Esophagus squamous epithelium (tissue), 5 donors: Measurements from ENCODE around the gene LRCH4. TPM values are rescaled to one million over a fixed set of nuclear protein-coding genes. Genes with fewer than 3 reads are reported as not detected.
"Not testable (repeated sequence)": the region's sequence is repeated elsewhere in the genome, so short reads cannot be mapped to it uniquely, and the experiment has no call there.

ENCODE experiments used
- DNase-seq: peaks from one replicate; lab custom pipeline; 2025; lab: John Stamatoyannopoulos, UW
- H3K27ac ChIP-seq, 4 donors: fragments of 200-600 bp; sonication (generic); one replicate each; pipeline ENCODE4 v1.5.1; 2016 to 2019; ENCODE audit warnings: mild to moderate bottlenecking in 1 of 4
- H3K27me3 ChIP-seq, 4 donors: fragments of 200-600 bp; sonication (generic); 1 replicate in 3 of 4; 2 replicates in 1 of 4; pipeline versions ENCODE4 v1.5.1 to v1.6.0; 2017 to 2021; ENCODE audit warnings: antibody characterized with exemption in 1 of 4
- H3K36me3 ChIP-seq, 3 donors: fragments of 200-600 bp; sonication (generic); one replicate each; pipeline ENCODE4 v1.5.1; 2016 to 2019
- H3K4me1 ChIP-seq, 3 donors: fragments of 200-600 bp; sonication (generic); one replicate each; pipeline ENCODE4 v1.5.1; 2017 to 2019
- H3K4me3 ChIP-seq, 4 donors: fragments of 200-600 bp; sonication (generic); 1 replicate in 3 of 4; 2 replicates in 1 of 4; pipeline ENCODE4 v1.5.1; 2016 to 2019; ENCODE audit warnings: mild to moderate bottlenecking in 2 of 4, moderate library complexity in 1 of 4
- H3K9me3 ChIP-seq, 3 donors: fragments of 200-600 bp; sonication (generic); one replicate each; pipeline ENCODE4 v1.5.1; 2016 to 2019
- POLR2A ChIP-seq, 4 donors: fragments of 450-650 bp; IDR thresholded peaks; one replicate each; pipeline ENCODE4 v1.6.1; 2017; ENCODE audit warnings: antibody characterized with exemption in 4 of 4, mild to moderate bottlenecking in 4 of 4, moderate library complexity in 3 of 4
- WGBS, 2 donors: methylation state at CpG; one replicate each; pipeline ENCODE4 v1.1.5; 2018; 5-methylcytosine and 5-hydroxymethylcytosine counted together
- intact Hi-C: fragments of 100-400 bp; cut with DNase I; formaldehyde crosslinking; loops from one replicate; pipeline ENCODE4 v1.15.0; 2022
- total RNA-seq, 4 donors: library from RNA; depleted of rRNA; stranded (reverse); fragments of >200 nt; gene quantifications; one replicate each; pipeline ENCODE4 v1.1.0, GENCODE V29; 2016
- TF ChIP-seq, protein P1 (sequence below), 6 experiments: fragments of 450-650 bp in 4 of 6; fragments of 200-600 bp in 2 of 6; sonication (generic) in 2 of 6; IDR thresholded peaks; one replicate each; pipeline ENCODE4 v1.5.1; 2016 to 2019; ENCODE audit warnings: antibody characterized with exemption in 6 of 6, mild to moderate bottlenecking in 4 of 6, moderate library complexity in 4 of 6
- donor health status: DM: yes; HTN: yes; CAD: no.

LRCH4 gene
- total RNA-seq, 4 donors from 2014 or later: 50.1 to 84.0 (median 70.4) TPM

DNA sequence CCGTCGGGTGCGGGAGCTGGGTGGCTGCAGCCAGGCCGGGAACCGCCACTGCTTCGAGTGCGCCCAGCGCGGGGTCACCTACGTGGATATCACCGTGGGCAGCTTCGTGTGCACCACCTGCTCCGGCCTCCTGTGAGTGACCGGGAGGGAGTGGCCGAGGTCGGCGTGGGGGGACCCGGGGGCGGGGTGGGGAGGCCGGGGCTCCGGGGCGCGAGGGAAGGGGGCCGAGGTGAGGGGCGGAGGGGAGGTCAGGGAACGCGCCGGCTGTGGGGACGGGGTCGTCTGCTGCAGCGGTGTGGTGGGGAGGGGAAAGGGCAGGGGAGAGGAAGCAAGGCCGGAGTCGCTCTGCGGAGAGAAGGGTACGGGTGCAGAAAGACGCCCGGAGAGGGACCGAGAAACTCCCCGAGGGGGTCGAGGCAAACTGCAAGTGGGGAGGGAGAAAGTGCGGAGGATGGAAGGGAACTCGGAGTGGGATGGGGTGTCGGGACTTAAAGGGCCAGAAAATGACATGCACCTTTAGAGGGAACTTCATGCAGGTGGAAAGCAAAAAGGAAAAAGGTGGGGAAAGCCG is 46.4 kb downstream of the LRCH4 start:
- TF ChIP-seq POLR2A (IDR thresholded peaks at IDR 0.05): no peak
- TF ChIP-seq, protein P1, sequence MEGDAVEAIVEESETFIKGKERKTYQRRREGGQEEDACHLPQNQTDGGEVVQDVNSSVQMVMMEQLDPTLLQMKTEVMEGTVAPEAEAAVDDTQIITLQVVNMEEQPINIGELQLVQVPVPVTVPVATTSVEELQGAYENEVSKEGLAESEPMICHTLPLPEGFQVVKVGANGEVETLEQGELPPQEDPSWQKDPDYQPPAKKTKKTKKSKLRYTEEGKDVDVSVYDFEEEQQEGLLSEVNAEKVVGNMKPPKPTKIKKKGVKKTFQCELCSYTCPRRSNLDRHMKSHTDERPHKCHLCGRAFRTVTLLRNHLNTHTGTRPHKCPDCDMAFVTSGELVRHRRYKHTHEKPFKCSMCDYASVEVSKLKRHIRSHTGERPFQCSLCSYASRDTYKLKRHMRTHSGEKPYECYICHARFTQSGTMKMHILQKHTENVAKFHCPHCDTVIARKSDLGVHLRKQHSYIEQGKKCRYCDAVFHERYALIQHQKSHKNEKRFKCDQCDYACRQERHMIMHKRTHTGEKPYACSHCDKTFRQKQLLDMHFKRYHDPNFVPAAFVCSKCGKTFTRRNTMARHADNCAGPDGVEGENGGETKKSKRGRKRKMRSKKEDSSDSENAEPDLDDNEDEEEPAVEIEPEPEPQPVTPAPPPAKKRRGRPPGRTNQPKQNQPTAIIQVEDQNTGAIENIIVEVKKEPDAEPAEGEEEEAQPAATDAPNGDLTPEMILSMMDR (IDR thresholded peaks at IDR 0.05): no peak
- DNase-seq: no peak
- intact Hi-C loops: no loop called here
- H3K9me3 ChIP-seq: no peaks in the 10 kb centered on the region
- H3K36me3 ChIP-seq: no peaks in the 10 kb centered on the region
- H3K27me3 ChIP-seq: no peaks in the 10 kb centered on the region
- H3K27ac ChIP-seq: peak overlapping the region; percentile 86 to 90 (median 88)
- H3K4me3 ChIP-seq: peak overlapping the region; percentile 81 to 97 (median 86)
- 0% methylated on average over 17 to 23 of the region's 44 CpGs for WGBS, 2 donors
- peaks cover 16 to 61% (median 20%) of the 10 kb centered on the region in 3 donors for H3K4me1 ChIP-seq

DNA sequence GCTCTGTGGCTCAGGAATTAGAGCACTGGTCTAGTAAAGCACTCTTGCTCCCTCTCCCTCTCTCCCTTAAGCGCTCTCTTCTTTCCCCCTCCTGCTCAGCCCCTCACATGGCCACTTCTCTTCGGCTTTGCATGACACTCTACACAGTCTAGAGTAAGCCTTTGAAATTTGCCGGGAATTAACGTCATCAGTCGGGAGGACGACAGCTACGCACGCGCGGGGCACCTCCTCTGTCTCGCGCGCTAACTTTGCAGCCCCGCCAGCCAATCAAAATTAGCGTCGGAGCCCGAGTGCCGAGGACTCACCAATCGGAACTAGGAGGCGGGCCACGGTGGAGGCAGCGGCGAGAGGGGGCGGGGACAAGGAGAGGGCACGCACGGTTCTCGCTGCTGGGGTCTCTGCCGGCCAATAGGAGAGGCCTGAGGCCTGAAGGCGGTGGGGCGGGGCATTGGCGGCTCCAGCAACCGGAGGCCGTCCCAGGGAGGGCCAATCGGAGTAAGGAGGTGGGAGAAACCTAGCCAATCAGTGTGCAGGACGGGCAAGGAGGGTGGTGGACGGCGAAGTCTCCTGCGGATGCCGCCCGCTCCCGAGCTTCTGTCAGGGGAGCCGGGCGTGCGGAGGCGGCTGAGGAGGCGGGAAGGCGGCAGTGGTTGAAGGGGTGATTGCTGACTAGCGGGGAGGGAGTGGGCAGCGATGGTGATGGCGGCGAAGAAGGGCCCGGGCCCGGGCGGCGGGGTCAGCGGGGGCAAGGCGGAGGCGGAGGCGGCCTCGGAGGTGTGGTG is 47.1 kb downstream of the LRCH4 start, which contains the start of gene AGFG2:
Gene AGFG2 (plus strand): TSS at position 550 of the 782 bp plus-strand sequence. CDS start 144 bp downstream, at position 694.
- intact Hi-C loops: no loop called here

DNA sequence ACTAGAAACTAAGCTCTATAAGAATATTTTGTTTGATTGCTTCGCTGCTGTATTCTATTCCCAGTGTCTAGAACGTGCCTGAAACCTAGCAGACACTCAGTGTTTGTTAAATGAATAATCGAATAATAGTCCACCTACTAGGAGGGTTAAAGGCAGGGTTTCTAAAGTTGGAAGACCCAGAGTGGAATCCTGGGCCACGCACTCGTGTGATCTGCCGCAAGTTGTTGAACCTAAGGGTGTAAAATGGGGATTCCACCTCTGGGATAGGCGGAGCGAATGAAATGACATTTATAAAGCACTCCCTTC is 47.6 kb downstream of the LRCH4 start:
- Histone ChIP-seq H3K27ac (peak overlapping the region; percentile 32 to 84 (median 72)), H3K36me3 (no peaks in the 10 kb centered on the region), H3K9me3 (no peaks in the 10 kb centered on the region), H3K4me3 (peak overlapping the region in 3 of 4 donors; percentile 20 to 81 (median 30)), H3K4me1 (peaks cover 6 to 49% (median 13%) of the 10 kb centered on the region in 3 donors), H3K27me3 (peaks cover 0 to 1% (median 0%) of the 10 kb centered on the region in 4 donors)
- TF ChIP-seq POLR2A (IDR thresholded peaks at IDR 0.05): no peak
- TF ChIP-seq, protein P1 (IDR thresholded peaks at IDR 0.05): no peak
- 1 to 6% methylated on average over 8 of the region's 8 CpGs for WGBS, 2 donors
- DNase-seq: no peak
- intact Hi-C loops: no loop called here

More for the DNA sequence above, 47.1 kb downstream of the LRCH4 start, which contains the start of gene AGFG2:
- H3K36me3 ChIP-seq: no peaks in the 10 kb centered on the region
- H3K4me3 ChIP-seq: peak within 1 kb of the TSS; percentile 81 to 97 (median 86)
- WGBS, 2 donors: 0% methylated on average over 10 to 36 of the region's 60 CpGs
- peaks cover 9 to 54% (median 15%) of the 10 kb centered on the region in 3 donors for H3K4me1 ChIP-seq
- H3K27me3 ChIP-seq: no peaks in the 10 kb centered on the region
- H3K27ac ChIP-seq: peak within 1 kb of the TSS; percentile 86 to 90 (median 88)
- H3K9me3 ChIP-seq: no peaks in the 10 kb centered on the region
- TF ChIP-seq, protein P1 (IDR thresholded peaks at IDR 0.05): no peak
- TF ChIP-seq POLR2A (IDR thresholded peaks at IDR 0.05): peak in 3 of 4 donors; percentile 58 to 93 (median 90)
- DNase-seq: peak; percentile 99

DNA sequence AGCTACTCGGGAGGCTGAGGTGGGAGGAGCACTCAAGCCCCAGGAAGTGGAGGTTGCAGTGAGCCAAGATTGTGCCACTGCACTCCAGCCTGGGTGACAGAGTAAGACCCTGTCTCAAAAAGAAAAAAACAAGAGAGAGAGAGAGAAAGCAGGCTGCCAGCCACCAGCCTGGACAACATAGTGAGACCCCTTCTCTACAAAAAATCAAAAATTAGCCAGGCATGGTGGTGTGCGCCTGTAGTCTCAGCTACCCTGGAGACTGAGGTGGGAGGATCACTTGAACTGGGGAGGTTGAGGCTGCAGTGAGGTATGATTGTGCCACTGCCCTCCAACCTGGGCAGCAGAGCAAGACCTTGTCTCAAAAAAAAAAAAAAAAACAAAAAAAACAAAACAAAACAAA is 49.2 kb downstream of the LRCH4 start:
- peaks cover 6 to 33% (median 11%) of the 10 kb centered on the region in 3 donors for H3K4me1 ChIP-seq
- H3K27ac ChIP-seq, H3K4me3 ChIP-seq, intact Hi-C loops, H3K27me3 ChIP-seq, H3K36me3 ChIP-seq, H3K9me3 ChIP-seq, DNase-seq: not testable (repeated sequence)
- 79 to 100% methylated on average over 1 to 2 of the region's 2 CpGs for WGBS, 2 donors

- peaks cover 6 to 26% (median 11%) of the 10 kb centered on the region in 3 donors for H3K4me1 ChIP-seq
- 90 to 91% methylated on average over 8 to 9 of the region's 9 CpGs for WGBS, 2 donors
- H3K27me3 ChIP-seq, intact Hi-C loops, H3K27ac ChIP-seq, DNase-seq, H3K36me3 ChIP-seq, H3K4me3 ChIP-seq, H3K9me3 ChIP-seq: not testable (repeated sequence)
Observed at GRCh38 chr7:100535982-100536381, 49.9 kb downstream of the LRCH4 start.
